Liver (tissue), 9 donors: ENCODE measurements around the gene CCDC126. TPM values are rescaled to one million over a fixed set of nuclear protein-coding genes. Genes with fewer than 3 reads are reported as not detected.

Experiments
- DNase-seq: peaks from one replicate; pipeline ENCODE4 v3.0.0-alpha.2; 2017; ENCODE audit warnings: low spot score
- H3K27ac ChIP-seq, 2 donors: one replicate each; pipeline ENCODE4 v1.7.0; 2013; ENCODE audit warnings: inconsistent platforms in 2 of 2, low read length in 2 of 2, control low read depth in 1 of 2, low read depth in 1 of 2, mild to moderate bottlenecking in 1 of 2
- H3K27me3 ChIP-seq, 4 donors: one replicate each; pipeline versions ENCODE4 v1.6.1 to v1.7.0; 2013; ENCODE audit warnings: low read length in 3 of 4, inconsistent platforms in 1 of 4, mild to moderate bottlenecking in 1 of 4, moderate library complexity in 1 of 4; ENCODE audit not compliant: control insufficient read depth in 4 of 4, insufficient read depth in 4 of 4
- H3K36me3 ChIP-seq, 4 donors: one replicate each; pipeline versions ENCODE4 v1.6.1 to v1.7.0; 2013; ENCODE audit warnings: low read length in 3 of 4, mild to moderate bottlenecking in 3 of 4, low read depth in 1 of 4, moderate library complexity in 1 of 4; ENCODE audit not compliant: control insufficient read depth in 4 of 4, insufficient read depth in 3 of 4
- H3K4me1 ChIP-seq, 4 donors: one replicate each; pipeline versions ENCODE4 v1.6.1 to v1.7.0; 2013; ENCODE audit warnings: low read length in 3 of 4, mild to moderate bottlenecking in 3 of 4, moderate library complexity in 1 of 4; ENCODE audit not compliant: control insufficient read depth in 4 of 4, insufficient read depth in 4 of 4
- H3K4me3 ChIP-seq, 3 donors: one replicate each; pipeline versions ENCODE4 v1.6.1 to v1.7.0; 2013; ENCODE audit warnings: low read length in 3 of 3, control low read depth in 1 of 3, low read depth in 1 of 3, mild to moderate bottlenecking in 1 of 3
- H3K9ac ChIP-seq, 2 donors: one replicate each; pipeline ENCODE4 v1.7.0; 2013; ENCODE audit warnings: low read length in 2 of 2, mild to moderate bottlenecking in 2 of 2, moderate library complexity in 2 of 2, control low read depth in 1 of 2, low read depth in 1 of 2
- H3K9me3 ChIP-seq, 4 donors: one replicate each; pipeline versions ENCODE4 v1.6.1 to v1.7.0; 2013; ENCODE audit warnings: low read length in 3 of 4; ENCODE audit not compliant: control insufficient read depth in 4 of 4
- EGR1 ChIP-seq, 2 donors: IDR thresholded peaks; 2 replicates each; pipeline ENCODE4 v1.6.1; 2016 to 2018; ENCODE audit warnings: antibody characterized with exemption in 2 of 2, low read depth in 2 of 2
- FOXA2 ChIP-seq: IDR thresholded peaks from 2 replicates; pipeline ENCODE4 v1.6.1; 2016; ENCODE audit warnings: antibody characterized with exemption
- HNF4A ChIP-seq, 2 donors: conservative IDR thresholded peaks; 2 replicates each; pipeline ENCODE4 v1.6.1; 2016; ENCODE audit warnings: antibody characterized with exemption in 2 of 2, mild to moderate bottlenecking in 2 of 2
- HNF4G ChIP-seq: IDR thresholded peaks from 2 replicates; pipeline ENCODE4 v1.6.1; 2016; ENCODE audit warnings: antibody characterized with exemption
- NR2F2 ChIP-seq: IDR thresholded peaks from 2 replicates; pipeline ENCODE4 v1.6.1; 2016; ENCODE audit warnings: antibody characterized with exemption
- RAD21 ChIP-seq, 2 donors: IDR thresholded peaks; 2 replicates each; pipeline ENCODE4 v1.6.1; 2016; ENCODE audit warnings: antibody characterized with exemption in 2 of 2, mild to moderate bottlenecking in 2 of 2
- RXRA ChIP-seq, 2 donors: IDR thresholded peaks; 2 replicates each; pipeline ENCODE4 v1.6.1; 2017 to 2018; ENCODE audit warnings: antibody characterized with exemption in 2 of 2, mild to moderate bottlenecking in 1 of 2
- YY1 ChIP-seq: IDR thresholded peaks from 2 replicates; pipeline ENCODE4 v1.6.1; 2016; ENCODE audit warnings: antibody characterized with exemption, mild to moderate bottlenecking
- WGBS: extraction: QIAGEN DNeasy Blood & Tissue Kit; methylation state at CpG from one replicate; pipeline ENCODE4 v1.1.7; 2013; 5-methylcytosine and 5-hydroxymethylcytosine counted together
- polyA plus RNA-seq, 2 donors: library from polyadenylated mRNA; stranded (reverse) in 1 of 2; unstranded in 1 of 2; fragments of 200-250 nt in 1 of 2; fragments of >200 nt in 1 of 2; fragmentation: Nextera tagmentation in 1 of 2; extraction: Ambion mirVana in 1 of 2; gene quantifications; one replicate each; pipeline versions ENCODE4 v1.2.1 to v1.2.3, GENCODE V29; 2013 to 2015
- total RNA-seq, 2 donors: library from RNA; depleted of rRNA; stranded (reverse); fragments of >200 nt; gene quantifications; one replicate each; pipeline ENCODE4 v1.2.3, GENCODE V29; 2014
- TF ChIP-seq, protein P1 (sequence below): IDR thresholded peaks from 2 replicates; pipeline ENCODE4 v1.6.1; 2016; ENCODE audit warnings: antibody characterized with exemption
- TF ChIP-seq, protein P2 (sequence below): fragments of 150-350 bp; IDR thresholded peaks from 2 replicates; pipeline ENCODE4 v1.5.1; 2017; ENCODE audit warnings: improper control_type of control experiment, low read depth, low read length; ENCODE audit not compliant: missing input control
- TF ChIP-seq, protein P3 (sequence below): IDR thresholded peaks from 2 replicates; pipeline ENCODE4 v1.6.1; 2016; ENCODE audit warnings: antibody characterized with exemption
- donor health status: healthy.
- donor health status: healthy.
- donor health status: healthy.
- donor health status: healthy.
- donor health status: healthy.

CCDC126 gene
- total and polyA plus RNA-seq, 4 donors, result 4.8 to 11.3 (median 7.8) TPM

DNA sequence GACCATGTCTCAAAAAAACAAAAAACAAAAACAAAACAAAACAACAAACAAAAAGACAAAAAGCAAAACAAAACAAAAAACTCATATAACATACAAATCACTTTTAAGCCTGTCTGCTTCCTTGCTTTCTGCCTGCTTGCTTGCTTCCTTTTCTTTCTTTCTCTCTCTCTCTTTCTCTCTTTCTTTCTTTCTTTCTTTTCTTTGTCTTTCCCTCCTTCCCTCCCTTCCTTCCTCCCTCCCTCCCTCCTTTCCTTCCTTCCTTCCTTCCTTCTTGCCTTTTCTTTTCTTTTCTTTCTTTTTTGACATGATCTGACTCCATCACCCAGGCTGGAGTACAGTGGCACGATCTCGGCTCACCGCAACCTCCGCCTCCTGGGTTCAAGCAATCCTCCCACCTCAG lies 49.5 kb upstream of the CCDC126 start:
- TF ChIP-seq HNF4A (conservative IDR thresholded peaks at IDR 0.05) (no peak), NR2F2 (no peak), YY1 (no peak), FOXA2 (no peak)
- TF ChIP-seq, protein P1, sequence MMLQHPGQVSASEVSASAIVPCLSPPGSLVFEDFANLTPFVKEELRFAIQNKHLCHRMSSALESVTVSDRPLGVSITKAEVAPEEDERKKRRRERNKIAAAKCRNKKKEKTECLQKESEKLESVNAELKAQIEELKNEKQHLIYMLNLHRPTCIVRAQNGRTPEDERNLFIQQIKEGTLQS, result no peak
- TF ChIP-seq, protein P2, sequence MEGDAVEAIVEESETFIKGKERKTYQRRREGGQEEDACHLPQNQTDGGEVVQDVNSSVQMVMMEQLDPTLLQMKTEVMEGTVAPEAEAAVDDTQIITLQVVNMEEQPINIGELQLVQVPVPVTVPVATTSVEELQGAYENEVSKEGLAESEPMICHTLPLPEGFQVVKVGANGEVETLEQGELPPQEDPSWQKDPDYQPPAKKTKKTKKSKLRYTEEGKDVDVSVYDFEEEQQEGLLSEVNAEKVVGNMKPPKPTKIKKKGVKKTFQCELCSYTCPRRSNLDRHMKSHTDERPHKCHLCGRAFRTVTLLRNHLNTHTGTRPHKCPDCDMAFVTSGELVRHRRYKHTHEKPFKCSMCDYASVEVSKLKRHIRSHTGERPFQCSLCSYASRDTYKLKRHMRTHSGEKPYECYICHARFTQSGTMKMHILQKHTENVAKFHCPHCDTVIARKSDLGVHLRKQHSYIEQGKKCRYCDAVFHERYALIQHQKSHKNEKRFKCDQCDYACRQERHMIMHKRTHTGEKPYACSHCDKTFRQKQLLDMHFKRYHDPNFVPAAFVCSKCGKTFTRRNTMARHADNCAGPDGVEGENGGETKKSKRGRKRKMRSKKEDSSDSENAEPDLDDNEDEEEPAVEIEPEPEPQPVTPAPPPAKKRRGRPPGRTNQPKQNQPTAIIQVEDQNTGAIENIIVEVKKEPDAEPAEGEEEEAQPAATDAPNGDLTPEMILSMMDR, result no peak
- H3K4me1 ChIP-seq, result no peaks in the 10 kb centered on the region
- no peaks in the 10 kb centered on the region for H3K27me3 ChIP-seq
- no peak for DNase-seq
- no peak overlapping the region for H3K27ac ChIP-seq
- H3K9me3 ChIP-seq, result no peaks in the 10 kb centered on the region
- no peak overlapping the region for H3K9ac ChIP-seq
- no peaks in the 10 kb centered on the region for H3K36me3 ChIP-seq
- no peak overlapping the region for H3K4me3 ChIP-seq
- WGBS, result 95% methylated on average over 4 of the region's 4 CpGs

DNA sequence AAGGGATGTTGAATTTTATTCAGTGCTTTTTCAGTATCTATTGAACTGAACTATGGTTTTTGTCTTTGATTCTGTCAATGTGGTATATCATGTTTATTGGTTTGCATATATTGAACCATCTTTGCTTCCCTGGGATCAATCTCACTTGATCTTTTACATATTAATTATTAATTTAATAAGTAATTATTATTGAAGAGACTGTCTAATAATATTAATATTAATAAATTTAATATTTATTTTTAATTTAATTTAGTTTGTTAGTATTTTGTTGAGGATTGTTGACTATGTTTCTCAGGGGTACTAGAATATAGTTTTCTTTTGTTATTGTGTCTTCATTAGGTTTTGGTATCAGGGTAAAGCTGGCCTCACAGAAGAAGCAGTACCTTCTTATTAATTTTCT lies 38.9 kb upstream of the CCDC126 start:
- DNase-seq, result no peak
- Histone ChIP-seq H3K27me3 (peaks cover 0 to 3% (median 0%) of the 10 kb centered on the region in 4 donors), H3K27ac (no peak overlapping the region), H3K4me1 (no peaks in the 10 kb centered on the region), H3K36me3 (no peaks in the 10 kb centered on the region), H3K9ac (no peak overlapping the region), H3K4me3 (no peak overlapping the region), H3K9me3 (no peaks in the 10 kb centered on the region)
- TF ChIP-seq HNF4G (no peak), HNF4A (conservative IDR thresholded peaks at IDR 0.05) (no peak), RAD21 (IDR thresholded peaks at IDR 0.05) (no peak), NR2F2 (no peak), EGR1 (IDR thresholded peaks at IDR 0.05; ENCODE audit: low read depth in 2 of 2) (no peak), RXRA (IDR thresholded peaks at IDR 0.05) (no peak)
- TF ChIP-seq, protein P2, result no peak
- TF ChIP-seq, protein P3, sequence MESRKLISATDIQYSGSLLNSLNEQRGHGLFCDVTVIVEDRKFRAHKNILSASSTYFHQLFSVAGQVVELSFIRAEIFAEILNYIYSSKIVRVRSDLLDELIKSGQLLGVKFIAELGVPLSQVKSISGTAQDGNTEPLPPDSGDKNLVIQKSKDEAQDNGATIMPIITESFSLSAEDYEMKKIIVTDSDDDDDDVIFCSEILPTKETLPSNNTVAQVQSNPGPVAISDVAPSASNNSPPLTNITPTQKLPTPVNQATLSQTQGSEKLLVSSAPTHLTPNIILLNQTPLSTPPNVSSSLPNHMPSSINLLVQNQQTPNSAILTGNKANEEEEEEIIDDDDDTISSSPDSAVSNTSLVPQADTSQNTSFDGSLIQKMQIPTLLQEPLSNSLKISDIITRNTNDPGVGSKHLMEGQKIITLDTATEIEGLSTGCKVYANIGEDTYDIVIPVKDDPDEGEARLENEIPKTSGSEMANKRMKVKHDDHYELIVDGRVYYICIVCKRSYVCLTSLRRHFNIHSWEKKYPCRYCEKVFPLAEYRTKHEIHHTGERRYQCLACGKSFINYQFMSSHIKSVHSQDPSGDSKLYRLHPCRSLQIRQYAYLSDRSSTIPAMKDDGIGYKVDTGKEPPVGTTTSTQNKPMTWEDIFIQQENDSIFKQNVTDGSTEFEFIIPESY, result no peak
